ENCODE data around the gene UPK3BL1. TPM values are rescaled to one million over a fixed set of nuclear protein-coding genes. Genes with fewer than 3 reads are reported as not detected.

Gene UPK3BL1

Small RNA genes within 50 kb of the gene (small RNA-seq; reads per million reads assigned to genes)
- not detected for gene AC105052.3 (ENCODE audit: low read depth)
- gene UPK3BL1 (ENCODE audit: low read depth), result not detected

All from mesenchymal stem cell (in vitro differentiated cells and primary cell).